Endothelial cell of umbilical vein (primary cell): ENCODE results near the gene DLGAP4. TPM values are rescaled to one million over a fixed set of nuclear protein-coding genes. Genes with fewer than 3 reads are reported as not detected.

ENCODE experiments used
- BruUV-seq: library from RNA; stranded (reverse); fragments of 400-500 nt; replicated peaks from 2 replicates; lab custom pipeline; 2021; lab: Mats Ljungman, UMichigan
- CTCF ChIA-PET: fragments of 300-600, 350-600 bp; sonication (Branson Sonifier 250); formaldehyde crosslinking; loops from one replicate; lab custom pipeline; 2021; ENCODE audit warnings: antibody characterized with exemption, inconsistent platforms; lab: Charles Lee
- POLR2A ChIA-PET: fragments of 300-600, 350-600 bp; sonication (Branson Sonifier 250); formaldehyde crosslinking; loops from one replicate; lab custom pipeline; 2021; ENCODE audit warnings: antibody characterized with exemption, inconsistent platforms; lab: Charles Lee
- DNase-seq: peaks from one replicate; pipeline ENCODE4 v3.0.0-alpha.2; 2011; ENCODE audit warnings: low read depth, low spot score
- FAIRE-seq: peaks from 2 replicates; lab custom pipeline; 2011; peaks lifted over from hg19 to GRCh38; lab: Jason Lieb, UNC
- H2AFZ ChIP-seq: 2 replicates; pipeline ENCODE4 v1.6.0; 2012; ENCODE audit warnings: low read depth, low read length, control low read depth, inconsistent platforms
- H3K27ac ChIP-seq: 2 replicates; pipeline ENCODE4 v1.5.1; 2011; ENCODE audit warnings: low read depth, mild to moderate bottlenecking, control low read depth, low read length, moderate library complexity; ENCODE audit not compliant: insufficient read depth
- H3K27me3 ChIP-seq, 2 experiments: 2 replicates each; pipeline versions ENCODE4 v1.6.0 to v1.6.1; 2011; ENCODE audit warnings: low read length in 2 of 2, mixed read lengths in 1 of 2; ENCODE audit not compliant: control insufficient read depth in 2 of 2, insufficient read depth in 2 of 2
- H3K36me3 ChIP-seq, 2 experiments: 2 replicates in 1 of 2; 3 replicates in 1 of 2; pipeline ENCODE4 v1.5.1; 2011; ENCODE audit warnings: low read length in 2 of 2, mild to moderate bottlenecking in 1 of 2, moderate library complexity in 1 of 2; ENCODE audit not compliant: control insufficient read depth in 2 of 2, insufficient read depth in 2 of 2; ENCODE audit errors: extremely low read depth in 1 of 2
- H3K4me1 ChIP-seq: 3 replicates; pipeline ENCODE4 v1.5.1; 2011; ENCODE audit warnings: mild to moderate bottlenecking, low read length; ENCODE audit not compliant: control insufficient read depth, insufficient read depth; ENCODE audit errors: extremely low read depth
- H3K4me2 ChIP-seq: 2 replicates; pipeline ENCODE4 v1.6.1; 2011; ENCODE audit warnings: low read length, control low read depth, mixed read lengths; ENCODE audit not compliant: insufficient read depth
- H3K4me3 ChIP-seq, 3 experiments: fragments of 200-600 bp in 1 of 3; sonication (generic), shearing (Covaris generic) in 1 of 3; replicated peaks in 1 of 3; 2 replicates each; pipeline ENCODE4 v1.5.1; 2011 to 2016; ENCODE audit warnings: control low read depth in 3 of 3, low read length in 3 of 3, mild to moderate bottlenecking in 2 of 3, inconsistent platforms in 1 of 3, low read depth in 1 of 3, moderate library complexity in 1 of 3; ENCODE audit not compliant: insufficient read depth in 1 of 3
- H3K79me2 ChIP-seq: 2 replicates; pipeline ENCODE4 v1.6.0; 2012; ENCODE audit warnings: low read length, inconsistent platforms; ENCODE audit not compliant: control insufficient read depth, insufficient read depth
- H3K9ac ChIP-seq: replicated peaks from 2 replicates; pipeline ENCODE3; 2011; ENCODE audit warnings: low read length, control low read depth; ENCODE audit not compliant: insufficient read depth; ENCODE audit errors: extremely low read depth
- H3K9me1 ChIP-seq: replicated peaks from 3 replicates; pipeline ENCODE4 v1.6.0; 2011; ENCODE audit warnings: mild to moderate bottlenecking, low read length; ENCODE audit not compliant: control insufficient read depth, insufficient read depth; ENCODE audit errors: extremely low read depth
- H3K9me3 ChIP-seq: replicated peaks from 2 replicates; pipeline ENCODE4 v1.5.1; 2012; ENCODE audit warnings: low read length, inconsistent platforms; ENCODE audit not compliant: control insufficient read depth, insufficient read depth
- H4K20me1 ChIP-seq: replicated peaks from 2 replicates; pipeline ENCODE3; 2011; ENCODE audit warnings: mild to moderate bottlenecking, low read length; ENCODE audit not compliant: control insufficient read depth, insufficient read depth; ENCODE audit errors: extremely low read depth
- CTCF ChIP-seq, 2 donors: IDR thresholded peaks; 1 replicate in 1 of 2; 2 replicates in 1 of 2; pipeline ENCODE4 v1.5.1; 2011; ENCODE audit warnings: low read length in 2 of 2, mild to moderate bottlenecking in 2 of 2, moderate library complexity in 2 of 2, control low read depth in 1 of 2, inconsistent platforms in 1 of 2, low read depth in 1 of 2; ENCODE audit not compliant: insufficient read depth in 1 of 2; ENCODE audit errors: extremely low read depth in 1 of 2
- EZH2 ChIP-seq: IDR thresholded peaks from 2 replicates; pipeline ENCODE4 v1.6.1; 2012; ENCODE audit warnings: borderline replicate concordance, low read depth, mild to moderate bottlenecking, moderate library complexity, low read length, inconsistent platforms; ENCODE audit not compliant: severe bottlenecking
- FOS ChIP-seq: IDR thresholded peaks from 2 replicates; pipeline ENCODE4 v1.6.1; 2011; ENCODE audit warnings: mild to moderate bottlenecking, low read length, moderate library complexity, borderline replicate concordance; ENCODE audit not compliant: insufficient read depth
- GATA2 ChIP-seq: IDR thresholded peaks from 2 replicates; pipeline ENCODE4 v1.7.0; 2011; ENCODE audit warnings: low read depth, mild to moderate bottlenecking, moderate library complexity, mixed read lengths, low read length; ENCODE audit not compliant: insufficient read length, insufficient read depth
- JUN ChIP-seq: IDR thresholded peaks from 2 replicates; pipeline ENCODE4 v1.6.1; 2011; ENCODE audit warnings: borderline replicate concordance, low read depth; ENCODE audit not compliant: insufficient read length, insufficient read depth
- MAX ChIP-seq: IDR thresholded peaks from 2 replicates; pipeline ENCODE4 v1.6.1; 2011; ENCODE audit not compliant: insufficient read depth, insufficient read length
- MYC ChIP-seq: IDR thresholded peaks from one replicate; pipeline ENCODE4 v1.6.1; 2011; ENCODE audit warnings: mild to moderate bottlenecking, low read depth, low read length
- POLR2A ChIP-seq: IDR thresholded peaks from 2 replicates; pipeline ENCODE4 v1.6.1; 2012; ENCODE audit warnings: low read depth, mild to moderate bottlenecking, control low read depth, low read length
- POLR2AphosphoS5 ChIP-seq: IDR thresholded peaks from 2 replicates; pipeline ENCODE4 v1.6.1; 2012; ENCODE audit warnings: low read depth, mild to moderate bottlenecking, control low read depth, low read length, moderate library complexity; ENCODE audit not compliant: insufficient read depth
- dilution Hi-C: fragments of 300-500 bp; cut with MboI; formaldehyde crosslinking; loops from one replicate; pipeline ENCODE4 v1.15.0; 2019; ENCODE audit warnings: low sequenced_read_pairs; ENCODE audit not compliant: extremely low pct_ligation_motif_present
- intact Hi-C: fragments of 100-400 bp; cut with micrococcal nuclease; formaldehyde crosslinking; loops from one replicate; pipeline ENCODE4 v1.10.0; 2022
- polyA plus RNA-seq, 4 experiments: library from polyadenylated mRNA; depleted of rRNA in 3 of 4; stranded (reverse) in 3 of 4; unstranded in 1 of 4; fragments of >200 nt; gene quantifications; 2 replicates each; pipeline versions ENCODE4 v1.2.1 to v1.2.3, GENCODE V29; 2011 to 2012; ENCODE audit warnings: missing spikeins in 1 of 4
- total RNA-seq: library from RNA; stranded (reverse); gene quantifications from 2 replicates; pipeline ENCODE4 v1.2.3, GENCODE V29; 2021

DLGAP4 gene
- total and polyA plus RNA-seq, 2 donors (not counting 3 experiments of a cell fraction or from before 2014, with no cell fraction given), result 57.5 to 125 TPM

- H3K4me2 ChIP-seq, result no peak overlapping the region
- peaks cover 88% of the 10 kb centered on the region for H3K79me2 ChIP-seq
- H3K27ac ChIP-seq, result no peak overlapping the region
- no peak overlapping the region for H3K4me3 ChIP-seq
- FAIRE-seq, result no peak
- BruUV-seq, result no TSS peak
- H3K9me3 ChIP-seq, result no peaks in the 10 kb centered on the region
- H3K9ac ChIP-seq, result no peak overlapping the region
- H3K9me1 ChIP-seq, result no peaks in the 10 kb centered on the region
- H3K4me1 ChIP-seq, result peaks cover 8% of the 10 kb centered on the region
- H3K36me3 ChIP-seq, result peaks cover 0 to 6% of the 10 kb centered on the region in 2 experiments
- no peak for DNase-seq
- dilution Hi-C loops, result no loop called here
- TF ChIP-seq MAX (no peak), EZH2 (no peak), MYC (no peak), POLR2A (no peak)
- intact Hi-C loops, result no loop called here
- CTCF ChIA-PET, result interaction anchor here (0.7 kb wide), 1 partner anchor 21 kb away, joined by 3 read pairs; no protein-coding TSS in a partner anchor
- H2AFZ ChIP-seq, result no peak overlapping the region
- no peaks in the 10 kb centered on the region for H3K27me3 ChIP-seq
- H4K20me1 ChIP-seq, result no peaks in the 10 kb centered on the region
- POLR2A ChIA-PET, result no interaction called here
Observed at GRCh38 chr20:36485286-36485685, 179.1 kb downstream of the DLGAP4 start.

- Histone ChIP-seq H2AFZ (no peak overlapping the region), H3K36me3 (peaks cover 0 to 6% of the 10 kb centered on the region in 2 experiments), H3K4me1 (peaks cover 19% of the 10 kb centered on the region), H3K79me2 (peaks cover 86% of the 10 kb centered on the region), H3K27me3 (no peaks in the 10 kb centered on the region), H3K27ac (no peak overlapping the region), H3K4me3 (no peak overlapping the region), H3K9me3 (no peaks in the 10 kb centered on the region), H3K4me2 (no peak overlapping the region), H3K9ac (no peak overlapping the region), H4K20me1 (no peaks in the 10 kb centered on the region), H3K9me1 (no peaks in the 10 kb centered on the region)
- dilution Hi-C loops (no loop called here), intact Hi-C loops (no loop called here)
- ChIA-PET CTCF (no interaction called here), POLR2A (no interaction called here)
- no peak for TF ChIP-seq JUN
- no peak for TF ChIP-seq GATA2
- TF ChIP-seq POLR2AphosphoS5, result no peak
- TF ChIP-seq POLR2A, result no peak
- TF ChIP-seq CTCF (IDR thresholded peaks at IDR 0.05; ENCODE audit: extremely low read depth in 1 of 2, insufficient read depth in 1 of 2, low read depth in 1 of 2, low read length in 2 of 2), result no peak
- no peak for TF ChIP-seq MAX
- TF ChIP-seq MYC, result no peak
- no peak for TF ChIP-seq FOS
- DNase-seq (no peak), FAIRE-seq (no peak)
- no TSS peak for BruUV-seq
Observed at GRCh38 chr20:36487069-36487468, 180.9 kb downstream of the DLGAP4 start.
